VCaP (cell line): ENCODE results near the gene NKAIN2.

Experiments
- H3K27ac ChIP-seq: fragments of 450-650 bp; 2 replicates; pipeline ENCODE4 v1.5.1; 2017
- TF ChIP-seq, protein P1 (sequence below): fragments of 450-650 bp; conservative IDR thresholded peaks from 2 replicates; pipeline ENCODE4 v1.5.1; 2017; ENCODE audit warnings: mild to moderate bottlenecking, moderate library complexity

Gene NKAIN2

GRCh38 chr6:124494956-124495664 lies 691.4 kb downstream of the NKAIN2 start:
- no peak overlapping the region for H3K27ac ChIP-seq
- TF ChIP-seq, protein P1, sequence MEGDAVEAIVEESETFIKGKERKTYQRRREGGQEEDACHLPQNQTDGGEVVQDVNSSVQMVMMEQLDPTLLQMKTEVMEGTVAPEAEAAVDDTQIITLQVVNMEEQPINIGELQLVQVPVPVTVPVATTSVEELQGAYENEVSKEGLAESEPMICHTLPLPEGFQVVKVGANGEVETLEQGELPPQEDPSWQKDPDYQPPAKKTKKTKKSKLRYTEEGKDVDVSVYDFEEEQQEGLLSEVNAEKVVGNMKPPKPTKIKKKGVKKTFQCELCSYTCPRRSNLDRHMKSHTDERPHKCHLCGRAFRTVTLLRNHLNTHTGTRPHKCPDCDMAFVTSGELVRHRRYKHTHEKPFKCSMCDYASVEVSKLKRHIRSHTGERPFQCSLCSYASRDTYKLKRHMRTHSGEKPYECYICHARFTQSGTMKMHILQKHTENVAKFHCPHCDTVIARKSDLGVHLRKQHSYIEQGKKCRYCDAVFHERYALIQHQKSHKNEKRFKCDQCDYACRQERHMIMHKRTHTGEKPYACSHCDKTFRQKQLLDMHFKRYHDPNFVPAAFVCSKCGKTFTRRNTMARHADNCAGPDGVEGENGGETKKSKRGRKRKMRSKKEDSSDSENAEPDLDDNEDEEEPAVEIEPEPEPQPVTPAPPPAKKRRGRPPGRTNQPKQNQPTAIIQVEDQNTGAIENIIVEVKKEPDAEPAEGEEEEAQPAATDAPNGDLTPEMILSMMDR: no peak

GRCh38 chr6:124495665-124496190 lies 692.1 kb downstream of the NKAIN2 start:
- TF ChIP-seq, protein P1: no peak
- no peak overlapping the region for H3K27ac ChIP-seq

GRCh38 chr6:124496334-124496733 lies 692.7 kb downstream of the NKAIN2 start:
- TF ChIP-seq, protein P1: no peak

DNA sequence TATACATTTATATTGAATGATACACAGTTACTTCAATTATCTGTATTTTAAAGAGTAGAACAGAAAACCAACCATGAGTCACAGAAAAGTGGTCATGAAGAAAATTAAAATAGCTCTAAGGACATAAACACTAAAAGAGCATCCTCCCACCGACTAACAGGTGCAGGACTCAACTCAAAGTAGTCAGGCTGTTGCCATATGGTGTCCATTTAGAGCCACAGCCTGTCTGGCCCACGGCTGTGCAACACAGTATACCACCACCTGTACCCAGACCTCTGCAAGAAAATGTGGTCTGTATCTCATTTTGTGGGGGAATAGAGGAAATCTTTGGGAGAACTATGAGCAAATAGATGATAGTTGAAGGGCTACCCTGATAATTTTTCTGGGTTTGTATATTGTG lies 708.8 kb downstream of the NKAIN2 start:
- TF ChIP-seq, protein P1: no peak
- no peak overlapping the region for H3K27ac ChIP-seq

More at GRCh38 chr6:124496334-124496733, 692.7 kb downstream of the NKAIN2 start:
- H3K27ac ChIP-seq: no peak overlapping the region

DNA sequence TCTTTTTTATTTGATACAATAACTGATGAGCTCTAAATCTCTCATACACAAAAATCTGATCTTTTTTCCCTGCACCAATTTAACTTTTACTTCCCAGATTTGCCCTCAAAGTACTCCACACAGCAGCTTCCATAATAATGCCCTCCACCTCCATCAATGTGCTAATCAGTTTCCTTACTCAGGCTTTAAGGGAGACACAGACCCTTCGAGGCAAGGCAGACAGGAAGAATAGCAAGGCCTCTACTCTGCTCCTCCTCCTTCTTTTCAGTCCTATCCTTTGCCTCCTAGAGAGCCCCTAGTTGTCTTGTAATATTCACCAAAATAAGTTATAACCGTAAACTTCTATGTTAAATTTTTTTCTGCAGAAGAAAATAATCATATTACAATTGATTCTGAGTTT lies 713.7 kb downstream of the NKAIN2 start:
- TF ChIP-seq, protein P1: no peak
- H3K27ac ChIP-seq: no peak overlapping the region

DNA sequence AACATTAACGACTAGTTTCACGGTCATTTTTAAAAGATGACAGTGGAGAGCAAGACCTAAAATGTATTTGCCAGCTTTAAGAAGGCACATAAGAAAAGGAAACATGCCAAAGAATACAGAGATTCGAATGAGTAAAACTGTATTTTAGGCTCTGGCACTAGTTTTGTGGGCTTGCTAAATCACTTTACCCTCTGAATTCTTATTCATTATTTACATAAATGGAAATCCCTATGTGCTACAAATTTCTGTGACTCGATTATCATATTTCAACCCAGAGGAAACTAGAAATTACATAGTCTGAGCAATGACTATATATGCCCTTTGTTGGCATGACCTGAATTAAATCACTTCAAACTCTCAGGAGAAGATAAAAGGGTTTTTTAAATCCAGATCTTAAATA lies 716.8 kb downstream of the NKAIN2 start:
- TF ChIP-seq, protein P1: no peak
- no peak overlapping the region for H3K27ac ChIP-seq

DNA sequence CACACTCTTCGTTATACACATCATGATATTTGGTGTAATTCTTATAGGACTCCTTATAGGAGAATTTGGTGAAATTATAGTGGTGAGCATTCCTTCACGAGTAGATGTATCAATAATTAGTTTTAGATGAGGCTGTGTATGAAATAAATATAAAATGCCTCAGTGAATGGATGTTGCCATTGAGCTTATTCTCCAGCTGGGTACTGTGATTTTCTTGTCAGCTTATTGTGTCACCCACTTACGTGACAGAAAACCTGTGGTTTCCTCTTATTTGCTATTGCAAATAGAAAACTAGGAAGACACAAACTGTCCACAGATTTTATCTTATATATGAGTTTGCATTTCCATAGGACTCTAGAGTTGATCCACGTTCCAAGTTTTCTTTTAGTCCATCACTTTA lies 718.7 kb downstream of the NKAIN2 start:
- H3K27ac ChIP-seq: no peak overlapping the region
- TF ChIP-seq, protein P1: no peak
